NCI-H1048 (cell line): Measurements from ENCODE around the gene NT5DC1.

ENCODE experiments used
- DNase-seq: peaks from one replicate; lab custom pipeline; 2025; lab: John Stamatoyannopoulos, UW

Gene NT5DC1

DNA sequence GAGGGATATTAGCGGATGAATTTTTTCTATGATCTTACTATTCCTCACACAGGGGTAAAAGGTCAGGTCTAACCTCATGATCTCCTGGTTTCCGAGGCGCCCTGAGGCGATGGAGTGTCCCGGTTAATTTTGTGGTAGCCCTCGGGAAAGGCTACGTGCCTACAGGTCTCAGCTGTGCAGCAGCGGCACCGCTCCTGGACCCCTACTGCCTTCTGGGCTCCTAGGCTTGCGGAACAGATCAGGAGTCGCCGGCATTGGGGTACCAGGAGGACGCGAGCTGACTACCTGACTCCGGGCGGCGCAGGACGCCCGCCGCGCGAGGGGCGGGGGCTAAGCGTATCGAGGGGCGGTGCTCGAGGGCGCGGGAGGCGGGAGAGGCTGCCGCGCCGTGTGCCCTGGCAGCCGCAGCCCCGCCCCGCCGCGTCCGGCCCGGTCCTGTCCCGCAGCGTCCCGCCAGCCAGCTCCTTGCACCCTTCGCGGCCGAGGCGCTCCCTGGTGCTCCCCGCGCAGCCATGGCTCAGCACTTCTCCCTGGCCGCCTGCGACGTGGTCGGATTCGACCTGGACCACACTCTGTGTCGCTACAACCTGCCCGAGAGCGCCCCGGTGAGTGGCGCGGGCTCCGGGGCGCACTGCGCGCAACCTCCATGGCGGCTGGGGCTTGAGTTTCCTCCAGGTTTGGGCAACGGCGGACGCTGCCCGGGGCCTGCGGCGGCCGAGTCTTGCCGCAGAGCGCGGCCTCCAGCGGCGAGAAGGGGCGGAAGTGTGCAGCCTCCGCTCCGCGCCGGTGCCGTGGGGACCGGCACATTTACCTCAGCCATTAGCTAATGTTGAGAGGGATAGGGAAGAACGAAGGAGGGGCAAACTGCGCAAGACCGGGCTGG, at the start of gene NT5DC1:
Gene NT5DC1 (plus strand): TSS at position 435 of the 883 bp plus-strand sequence. CDS start 78 bp downstream, at position 513.
- DNase-seq = no peak

DNA sequence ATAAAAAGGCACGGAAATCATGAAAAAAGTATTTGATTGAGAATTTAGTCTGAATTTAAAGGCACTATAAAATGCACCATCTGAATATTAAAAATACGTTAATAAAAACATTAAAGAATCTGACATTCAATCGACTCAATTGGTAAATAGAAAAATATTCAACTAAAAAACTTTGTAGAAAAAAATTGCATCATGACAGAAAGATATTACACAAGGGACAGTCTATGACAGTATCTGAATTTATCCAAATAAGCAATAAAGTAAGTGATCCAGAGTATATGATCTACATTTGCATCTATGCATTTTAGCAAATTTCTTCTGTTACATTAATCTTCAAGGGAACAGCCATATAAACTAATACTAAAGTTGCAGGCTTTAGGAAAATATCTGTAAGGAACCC, 49.4 kb upstream of the NT5DC1 start:
- no peak for DNase-seq

DNA sequence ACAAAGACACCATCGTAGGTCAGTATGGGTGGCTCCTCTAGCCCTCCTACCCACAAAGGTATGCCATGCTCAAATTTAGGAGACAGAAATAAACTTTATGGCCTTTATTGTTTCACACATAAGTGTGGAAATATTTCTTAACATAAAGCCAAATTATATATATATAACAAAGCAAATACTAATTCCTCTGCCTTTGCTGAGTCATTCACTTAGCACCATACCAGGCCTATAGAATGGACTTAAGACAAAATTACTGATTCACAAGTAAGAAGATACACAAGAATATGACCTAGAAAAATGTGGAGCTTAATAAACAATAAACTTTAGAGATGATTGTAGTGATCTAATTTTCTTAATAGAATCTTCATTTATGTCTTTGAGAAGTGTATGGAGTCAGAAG, 45.1 kb upstream of the NT5DC1 start:
- no peak for DNase-seq

DNA sequence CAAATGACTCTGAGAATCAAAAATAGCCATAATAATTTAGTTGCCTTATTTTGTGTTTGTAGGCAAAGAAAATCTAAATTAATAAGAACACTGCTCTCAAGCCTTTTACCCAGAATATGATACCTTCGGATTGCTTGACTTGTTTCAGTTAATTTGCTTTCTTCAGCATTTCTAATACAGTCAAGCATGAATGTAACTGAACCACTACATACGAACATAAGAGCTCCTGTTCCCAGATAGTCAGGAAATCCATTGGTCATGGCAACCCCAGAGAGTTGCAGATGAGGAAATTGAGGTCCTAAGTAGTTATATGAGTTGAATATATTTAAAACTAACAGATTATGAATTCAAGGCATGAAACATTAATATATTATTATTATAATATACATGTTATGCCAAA, 42.9 kb upstream of the NT5DC1 start:
- no peak for DNase-seq

GRCh38 chr6:116059713-116060571, 40.7 kb upstream of the NT5DC1 start:
- DNase-seq = no peak

DNA sequence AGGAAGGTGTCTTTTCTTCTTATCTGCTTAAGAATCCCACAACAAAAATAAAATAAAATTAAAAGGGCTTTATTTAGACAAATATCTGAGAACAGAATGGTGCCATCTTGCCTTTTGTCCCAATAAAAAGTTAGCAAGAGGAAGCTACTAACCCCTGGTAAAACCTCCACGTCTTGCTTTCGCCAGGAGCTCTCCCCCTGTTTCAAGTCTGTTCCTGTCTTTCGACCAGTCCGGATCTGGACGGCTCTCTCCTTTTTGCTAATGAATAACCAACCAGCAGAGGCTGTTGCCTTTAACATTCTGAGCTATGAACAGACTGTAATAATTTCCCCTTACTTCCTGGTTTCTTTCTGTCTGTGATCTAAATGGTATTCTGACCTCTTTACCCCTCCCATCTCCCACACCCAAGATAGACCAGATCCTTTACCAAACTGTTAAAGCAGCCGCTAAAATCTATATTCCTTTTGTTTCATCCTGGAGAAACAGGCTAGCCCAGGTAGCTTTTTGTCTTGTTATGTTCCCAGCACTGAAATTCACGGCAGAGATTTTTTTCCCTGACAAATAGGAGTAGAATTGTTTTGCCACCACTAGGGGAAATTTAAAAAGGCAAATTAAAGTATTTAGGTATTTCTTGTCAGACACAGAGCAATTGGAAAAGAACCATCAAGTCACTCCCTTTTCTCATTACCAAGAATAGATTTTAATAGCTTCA, 39.9 kb upstream of the NT5DC1 start, which contains the start of gene FRK:
Gene FRK (minus strand): TSS at position 320 of the 712 bp plus-strand sequence. CDS start 580 bp downstream, outside the sequence.
- DNase-seq = no peak

DNA sequence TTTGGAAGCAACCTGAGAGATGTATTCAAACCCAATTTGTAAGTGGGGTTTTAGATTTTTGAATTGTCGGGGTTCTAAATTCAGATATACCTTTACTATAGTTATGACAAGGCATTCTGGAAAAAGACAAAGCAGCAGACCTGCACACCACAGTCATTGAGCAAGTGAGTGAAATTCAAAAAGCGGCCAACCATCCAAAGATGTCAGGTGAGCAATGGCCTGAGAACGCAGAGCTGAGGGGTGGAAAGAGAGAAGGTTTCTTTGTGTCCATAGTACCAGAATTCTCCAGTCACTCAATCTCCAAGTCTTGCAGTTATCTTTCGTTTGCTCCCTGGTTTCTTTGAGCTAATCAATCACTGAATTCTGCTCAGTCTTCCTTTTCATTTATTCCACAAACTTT, 38.2 kb upstream of the NT5DC1 start:
- DNase-seq = no peak

DNA sequence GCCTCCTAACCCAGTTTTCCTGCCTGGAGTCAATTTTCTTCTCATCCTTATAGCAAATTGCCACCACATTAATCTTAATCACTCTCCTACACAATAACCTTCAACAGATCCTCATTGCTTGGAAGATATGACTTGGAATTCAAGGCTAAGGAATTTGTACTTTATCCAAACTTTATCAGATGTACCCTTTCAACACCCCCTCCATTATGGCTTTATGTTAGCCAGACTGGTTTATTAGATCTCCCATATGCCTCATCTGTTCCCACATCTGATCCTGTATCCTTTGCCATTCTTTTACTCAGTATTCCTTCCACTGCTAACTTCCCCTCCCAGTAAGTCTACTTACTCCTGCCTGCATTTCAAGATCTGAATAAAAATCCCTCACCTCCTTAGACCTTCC, 36.0 kb upstream of the NT5DC1 start:
- no peak for DNase-seq

DNA sequence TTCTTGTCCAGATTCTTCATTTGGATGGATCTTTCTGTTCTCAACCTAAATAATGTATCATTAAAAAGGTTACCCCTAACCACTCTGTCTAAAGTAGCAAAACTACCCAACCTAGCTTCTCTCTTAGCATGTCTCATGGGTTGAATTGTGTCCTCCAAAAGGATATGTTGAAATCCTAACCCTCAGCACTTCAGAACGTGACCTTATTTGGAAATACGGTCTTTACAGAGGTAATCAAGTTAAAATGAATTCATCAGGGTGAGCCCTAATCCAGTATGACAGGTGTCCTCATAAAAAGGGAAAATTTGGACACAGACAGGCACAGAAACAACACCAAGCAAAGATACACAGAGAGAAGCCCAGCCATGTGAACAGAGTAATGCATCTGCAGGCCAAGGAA, 33.9 kb upstream of the NT5DC1 start:
- no peak for DNase-seq

- no peak for DNase-seq
Measured at GRCh38 chr6:116070101-116070500, 30.6 kb upstream of the NT5DC1 start.

DNA sequence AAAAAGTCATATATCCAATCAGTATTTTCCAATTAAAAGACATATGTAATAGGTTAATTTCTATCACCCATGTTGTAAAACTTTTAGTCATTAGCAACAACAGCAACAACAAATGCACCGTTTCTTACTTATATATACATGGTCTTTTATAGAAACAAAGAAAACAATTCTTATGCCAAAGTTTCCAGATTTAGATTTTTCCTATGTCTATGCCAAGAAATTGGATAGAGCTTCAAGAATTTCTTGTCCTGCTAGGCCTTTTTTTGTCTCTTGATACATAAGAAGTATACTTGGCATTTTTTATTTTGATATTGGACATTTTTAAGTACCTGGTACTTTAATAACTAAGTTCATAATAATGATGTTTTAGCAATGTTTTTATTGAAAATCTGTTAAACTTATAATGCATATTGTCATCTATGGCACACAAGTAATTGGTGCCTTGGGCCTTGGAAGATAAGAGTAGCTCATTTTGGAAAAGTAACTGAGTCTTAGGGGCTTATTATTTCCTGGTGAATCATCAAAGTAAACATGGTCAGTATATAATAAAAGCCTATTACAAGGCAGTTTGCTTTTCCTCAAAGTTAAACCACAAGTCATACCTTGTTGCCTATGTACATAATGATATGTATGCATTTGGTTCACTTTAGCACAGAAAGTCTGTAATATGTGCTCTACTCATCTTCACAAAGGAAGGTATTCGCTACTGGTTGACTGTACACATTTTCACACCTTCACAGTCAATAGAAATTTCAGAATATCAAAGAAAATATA, 29.9 kb upstream of the NT5DC1 start:
- no peak for DNase-seq

GRCh38 chr6:116072368-116072767, 28.3 kb upstream of the NT5DC1 start:
- no peak for DNase-seq

- no peak for DNase-seq
Measured at GRCh38 chr6:116073765-116074440, 26.8 kb upstream of the NT5DC1 start.

DNA sequence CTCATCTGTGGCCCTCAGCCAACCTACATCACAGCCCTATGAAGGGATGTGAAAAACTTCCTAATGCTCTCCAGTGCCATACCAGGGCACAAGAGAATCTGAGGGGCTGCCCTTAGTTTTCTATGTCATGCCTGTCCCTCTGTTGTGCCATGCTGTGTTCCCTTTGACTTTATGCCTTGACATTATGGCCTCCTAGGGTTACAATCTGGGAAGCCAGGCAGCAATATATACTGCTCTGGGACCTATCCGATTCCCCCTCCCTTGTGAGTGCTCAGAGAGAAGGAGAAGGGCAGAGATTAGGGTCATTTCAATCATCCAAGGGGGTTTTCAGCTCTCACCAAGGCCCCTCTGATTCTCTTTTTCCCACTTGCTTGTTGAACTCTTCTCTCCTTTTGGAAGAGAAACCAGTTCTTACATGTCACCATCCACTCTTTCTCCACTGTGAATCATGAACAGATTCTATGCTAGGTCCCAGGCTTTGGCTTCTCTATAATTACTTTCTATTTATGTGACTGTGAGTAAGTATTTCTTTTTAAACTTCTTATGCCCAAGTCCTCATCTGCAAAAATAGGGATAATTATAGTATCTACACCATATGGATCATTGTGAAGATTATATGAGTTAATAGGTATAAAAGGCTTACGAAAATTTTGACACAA, 25.8 kb upstream of the NT5DC1 start:
- no peak for DNase-seq

DNA sequence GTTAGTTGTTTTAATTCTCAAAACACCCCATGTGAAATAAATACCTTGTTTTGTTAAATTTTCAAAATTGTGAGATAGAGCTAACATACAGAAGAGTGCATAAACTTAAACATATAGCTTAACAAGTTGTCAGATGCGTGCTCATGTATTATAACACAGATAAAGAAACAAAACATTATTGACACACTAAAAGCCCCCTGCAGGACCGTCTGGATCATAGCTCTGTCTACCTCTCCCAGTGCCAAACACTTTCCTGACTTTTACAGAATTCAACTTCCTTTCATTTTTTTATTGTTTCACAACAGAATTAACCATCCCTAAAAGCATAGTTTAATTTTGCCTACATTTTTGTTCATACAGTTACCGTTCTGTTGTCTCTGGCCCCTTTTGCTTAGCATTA, 22.1 kb upstream of the NT5DC1 start:
- no peak for DNase-seq

GRCh38 chr6:116078945-116079344, 21.7 kb upstream of the NT5DC1 start:
- DNase-seq = no peak

DNA sequence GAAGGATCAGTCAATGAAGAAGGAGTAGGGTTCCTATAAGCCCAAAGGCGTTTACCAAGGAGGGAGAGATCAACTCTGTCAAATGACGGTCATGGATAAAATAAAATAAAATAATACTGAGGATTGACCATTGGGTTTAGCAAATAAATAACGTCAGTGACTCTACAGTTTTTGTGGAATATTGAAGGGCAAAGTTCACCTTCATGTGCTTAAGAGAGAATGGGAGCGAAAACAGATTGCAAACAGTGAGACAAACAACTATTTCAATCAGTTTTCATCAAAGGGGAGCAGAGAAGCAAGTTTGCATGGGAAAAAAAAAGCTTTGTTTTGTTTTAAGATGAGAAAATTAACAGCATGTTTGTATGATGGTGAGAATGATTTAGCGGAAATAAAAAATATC, 17.6 kb upstream of the NT5DC1 start:
- no peak for DNase-seq

GRCh38 chr6:116084284-116084683, 16.4 kb upstream of the NT5DC1 start:
- DNase-seq = no peak

- DNase-seq = no peak
Measured at GRCh38 chr6:116087437-116088027, 13.1 kb upstream of the NT5DC1 start.

DNA sequence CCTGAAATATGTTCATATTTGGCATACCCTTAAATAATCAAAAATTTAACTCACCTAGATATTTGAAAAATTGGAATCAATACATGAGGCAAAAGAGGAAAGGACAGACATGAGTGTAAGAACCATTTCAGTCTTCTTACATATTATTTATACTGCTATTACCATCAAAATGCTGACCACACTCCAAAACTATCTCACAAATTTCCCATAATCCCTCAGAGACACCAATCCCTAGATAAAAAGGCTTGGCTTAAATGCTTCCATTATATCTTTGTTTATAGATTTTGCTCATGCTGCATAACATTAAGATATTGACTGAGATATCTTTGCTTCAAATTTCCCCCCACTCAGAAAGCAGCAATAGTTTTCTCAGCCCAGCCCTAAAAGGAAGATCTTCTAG, 11.7 kb upstream of the NT5DC1 start:
- DNase-seq = no peak
